Activated CD8-positive, alpha-beta memory T cell treated with anti-CD3 and anti-CD28 coated beads, Interleukin-2, amount 50 U/mL, for 24 hours (primary cell): Measurements from ENCODE around the gene PVRIG.
"Not testable (repeated sequence)": the region's sequence is repeated elsewhere in the genome, so short reads cannot be mapped to it uniquely, and the experiment has no call there.

Experiments
- DNase-seq: peaks from one replicate; pipeline ENCODE4 v3.0.0-alpha.2; 2020; ENCODE audit errors: extremely low read depth

PVRIG gene

GRCh38 chr7:100234660-100235317 lies 15.0 kb downstream of the PVRIG start:
- not testable (repeated sequence) for DNase-seq

- not testable (repeated sequence) for DNase-seq
Measured at GRCh38 chr7:100239975-100240374, 20.2 kb downstream of the PVRIG start.

- peak; percentile 39 for DNase-seq
Measured at GRCh38 chr7:100243385-100243784, 23.6 kb downstream of the PVRIG start.

- not testable (repeated sequence) for DNase-seq
Measured at GRCh38 chr7:100244988-100245605, 25.3 kb downstream of the PVRIG start.

- DNase-seq: not testable (repeated sequence)
Measured at GRCh38 chr7:100246121-100246864, 26.5 kb downstream of the PVRIG start.

GRCh38 chr7:100246865-100247137 lies 27.1 kb downstream of the PVRIG start:
- not testable (repeated sequence) for DNase-seq

GRCh38 chr7:100247152-100247757 lies 27.5 kb downstream of the PVRIG start:
- no peak for DNase-seq

- DNase-seq: no peak
Measured at GRCh38 chr7:100248483-100248882, 28.7 kb downstream of the PVRIG start.

- DNase-seq: no peak
Measured at GRCh38 chr7:100257017-100257416, 37.3 kb downstream of the PVRIG start.

GRCh38 chr7:100259984-100260383 lies 40.2 kb downstream of the PVRIG start:
- DNase-seq: not testable (repeated sequence)

GRCh38 chr7:100262896-100263295 lies 43.1 kb downstream of the PVRIG start:
- not testable (repeated sequence) for DNase-seq

GRCh38 chr7:100264223-100264622 lies 44.5 kb downstream of the PVRIG start:
- DNase-seq: not testable (repeated sequence)

GRCh38 chr7:100264669-100265165 lies 45.0 kb downstream of the PVRIG start:
- DNase-seq: not testable (repeated sequence)

GRCh38 chr7:100265851-100266250 lies 46.1 kb downstream of the PVRIG start:
- DNase-seq: not testable (repeated sequence)

- DNase-seq: no peak
Measured at GRCh38 chr7:100266576-100267354, 47.0 kb downstream of the PVRIG start.

- DNase-seq: no peak
Measured at GRCh38 chr7:100267648-100268047, 47.9 kb downstream of the PVRIG start.

- DNase-seq: not testable (repeated sequence)
Measured at GRCh38 chr7:100268882-100269281, 49.1 kb downstream of the PVRIG start.

- DNase-seq: not testable (repeated sequence)
Measured at GRCh38 chr7:100269306-100270045, 49.7 kb downstream of the PVRIG start.

- not testable (repeated sequence) for DNase-seq
Measured at GRCh38 chr7:100270046-100270918, 50.5 kb downstream of the PVRIG start.
